ENCODE results near the gene PCMTD2.

The PCMTD2 gene

GRCh38 chr20:64225828-64226598 lies 29.5 kb upstream of the PCMTD2 start:
- H3K9me3 Mint-ChIP-seq: no peaks in the 10 kb centered on the region
- H3K36me3 Mint-ChIP-seq (ENCODE audit: low read depth): no peaks in the 10 kb centered on the region
- H3K27me3 Mint-ChIP-seq (ENCODE audit: low read depth): peaks cover 15% of the 10 kb centered on the region
- no peak overlapping the region for H3K4me3 Mint-ChIP-seq
- TF ChIP-seq CTCF (IDR thresholded peaks at IDR 0.05; ENCODE audit: unreplicated experiment in 3 of 3): no peak
- peaks cover 54% of the 10 kb centered on the region for H3K4me1 Mint-ChIP-seq
- no peak overlapping the region for H3K27ac Mint-ChIP-seq

GRCh38 chr20:64226686-64227580 lies 28.6 kb upstream of the PCMTD2 start:
- TF ChIP-seq CTCF (IDR thresholded peaks at IDR 0.05; ENCODE audit: unreplicated experiment in 3 of 3): no peak
- H3K36me3 Mint-ChIP-seq (ENCODE audit: low read depth): no peaks in the 10 kb centered on the region
- peaks cover 49% of the 10 kb centered on the region for H3K4me1 Mint-ChIP-seq
- H3K9me3 Mint-ChIP-seq: no peaks in the 10 kb centered on the region
- H3K27me3 Mint-ChIP-seq (ENCODE audit: low read depth): peaks cover 13% of the 10 kb centered on the region
- peak overlapping the region in 1 of 3 experiments; percentile 67 for H3K27ac Mint-ChIP-seq
- no peak overlapping the region for H3K4me3 Mint-ChIP-seq

- peak overlapping the region in 1 of 3 experiments; percentile 25 for H3K27ac Mint-ChIP-seq
- H3K4me3 Mint-ChIP-seq: no peak overlapping the region
- no peaks in the 10 kb centered on the region for H3K36me3 Mint-ChIP-seq (ENCODE audit: low read depth)
- no peak for TF ChIP-seq CTCF (IDR thresholded peaks at IDR 0.05; ENCODE audit: unreplicated experiment in 3 of 3)
- peaks cover 39% of the 10 kb centered on the region for H3K4me1 Mint-ChIP-seq
- H3K27me3 Mint-ChIP-seq (ENCODE audit: low read depth): peaks cover 16% of the 10 kb centered on the region
- no peaks in the 10 kb centered on the region for H3K9me3 Mint-ChIP-seq
Observed at GRCh38 chr20:64228086-64228653, 27.4 kb upstream of the PCMTD2 start.

- H3K27me3 Mint-ChIP-seq (ENCODE audit: low read depth): peaks cover 17% of the 10 kb centered on the region
- TF ChIP-seq CTCF (IDR thresholded peaks at IDR 0.05; ENCODE audit: unreplicated experiment in 3 of 3): no peak
- H3K9me3 Mint-ChIP-seq: no peaks in the 10 kb centered on the region
- peaks cover 38% of the 10 kb centered on the region for H3K4me1 Mint-ChIP-seq
- no peaks in the 10 kb centered on the region for H3K36me3 Mint-ChIP-seq (ENCODE audit: low read depth)
- H3K27ac Mint-ChIP-seq: peak overlapping the region in 1 of 3 experiments; percentile 74
- no peak overlapping the region for H3K4me3 Mint-ChIP-seq
Observed at GRCh38 chr20:64228751-64229506, 26.6 kb upstream of the PCMTD2 start.

- Mint-ChIP-seq H3K4me1 (peaks cover 34% of the 10 kb centered on the region), H3K27ac (peak overlapping the region in 1 of 3 experiments; percentile 74), H3K27me3 (ENCODE audit: low read depth) (peaks cover 17% of the 10 kb centered on the region), H3K9me3 (no peaks in the 10 kb centered on the region), H3K36me3 (ENCODE audit: low read depth) (no peaks in the 10 kb centered on the region), H3K4me3 (no peak overlapping the region)
- TF ChIP-seq CTCF (IDR thresholded peaks at IDR 0.05; ENCODE audit: unreplicated experiment in 3 of 3): no peak
Observed at GRCh38 chr20:64229507-64230061, 26.0 kb upstream of the PCMTD2 start.
